Neutrophil (primary cell): ENCODE data around the gene SLC6A16.

Experiments
- H3K27ac ChIP-seq: fragments of 200-600 bp; sonication (generic); 2 replicates; pipeline ENCODE4 v1.5.1; 2016; ENCODE audit warnings: mild to moderate bottlenecking, moderate library complexity
- H3K27me3 ChIP-seq: fragments of 200-600 bp; sonication (generic); 2 replicates; pipeline ENCODE4 v1.6.0; 2016; ENCODE audit warnings: mild to moderate bottlenecking
- H3K36me3 ChIP-seq: fragments of 200-600 bp; sonication (generic); 2 replicates; pipeline ENCODE4 v1.5.1; 2017
- H3K4me1 ChIP-seq, 2 experiments: fragments of 200-600 bp in 1 of 2; sonication (generic) in 1 of 2; 1 replicate in 1 of 2; 2 replicates in 1 of 2; pipeline versions ENCODE4 v1.5.1 to v1.6.1; 2013 to 2016; ENCODE audit warnings: low read depth in 1 of 2, low read length in 1 of 2, mild to moderate bottlenecking in 1 of 2, moderate library complexity in 1 of 2; ENCODE audit not compliant: control insufficient read depth in 1 of 2, insufficient read depth in 1 of 2
- H3K4me3 ChIP-seq, 2 experiments: fragments of 200-600 bp in 1 of 2; sonication (generic) in 1 of 2; 1 replicate in 1 of 2; 2 replicates in 1 of 2; pipeline ENCODE4 v1.5.1; 2013 to 2016; ENCODE audit warnings: low read depth in 1 of 2, low read length in 1 of 2, mild to moderate bottlenecking in 1 of 2, moderate library complexity in 1 of 2
- H3K9me3 ChIP-seq: fragments of 200-600 bp; sonication (generic); 2 replicates; pipeline ENCODE4 v1.5.1; 2016
- CTCF ChIP-seq: fragments of 200-600 bp; sonication (generic); IDR thresholded peaks from 2 replicates; pipeline ENCODE4 v1.5.1; 2016; ENCODE audit warnings: antibody characterized with exemption

Gene SLC6A16

GRCh38 chr19:49359851-49360820 is 35.1 kb upstream of the SLC6A16 start:
- TF ChIP-seq CTCF = no peak
- Histone ChIP-seq H3K36me3 (no peaks in the 10 kb centered on the region), H3K4me1 (peaks cover 22 to 31% of the 10 kb centered on the region in 2 experiments), H3K4me3 (no peak overlapping the region), H3K27me3 (peaks cover 88% of the 10 kb centered on the region), H3K9me3 (no peaks in the 10 kb centered on the region), H3K27ac (no peak overlapping the region)

- H3K36me3 ChIP-seq = no peaks in the 10 kb centered on the region
- H3K9me3 ChIP-seq = no peaks in the 10 kb centered on the region
- no peak overlapping the region for H3K4me3 ChIP-seq
These were observed 32.2 kb upstream of the SLC6A16 start for GRCh38 chr19:49357186-49357585.

GRCh38 chr19:49356382-49356781 is 31.4 kb upstream of the SLC6A16 start:
- Histone ChIP-seq H3K4me3 (peak overlapping the region in 1 of 2 experiments; percentile 21), H3K9me3 (no peaks in the 10 kb centered on the region), H3K27me3 (peaks cover 59% of the 10 kb centered on the region), H3K27ac (no peak overlapping the region), H3K4me1 (peaks cover 14 to 28% of the 10 kb centered on the region in 2 experiments), H3K36me3 (no peaks in the 10 kb centered on the region)
- no peak for TF ChIP-seq CTCF

More at GRCh38 chr19:49357186-49357585, 32.2 kb upstream of the SLC6A16 start:
- Histone ChIP-seq H3K27me3 (peaks cover 65% of the 10 kb centered on the region), H3K27ac (no peak overlapping the region), H3K4me1 (peaks cover 20 to 28% of the 10 kb centered on the region in 2 experiments)
- TF ChIP-seq CTCF = no peak

- Histone ChIP-seq H3K4me1 (peaks cover 14 to 28% of the 10 kb centered on the region in 2 experiments), H3K36me3 (no peaks in the 10 kb centered on the region), H3K9me3 (no peaks in the 10 kb centered on the region), H3K27ac (peak overlapping the region; percentile 41), H3K27me3 (peaks cover 57% of the 10 kb centered on the region), H3K4me3 (peak overlapping the region; percentile 4 to 21)
- no peak for TF ChIP-seq CTCF
These were observed 30.9 kb upstream of the SLC6A16 start for GRCh38 chr19:49355909-49356353.

GRCh38 chr19:49349567-49349966 is 24.6 kb upstream of the SLC6A16 start:
- no peaks in the 10 kb centered on the region for H3K9me3 ChIP-seq
- no peak for TF ChIP-seq CTCF
- H3K27me3 ChIP-seq = peaks cover 15% of the 10 kb centered on the region
- H3K36me3 ChIP-seq = no peaks in the 10 kb centered on the region
- H3K27ac ChIP-seq = no peak overlapping the region
- H3K4me1 ChIP-seq = peaks cover 0 to 7% of the 10 kb centered on the region in 2 experiments
- H3K4me3 ChIP-seq = no peak overlapping the region
